ENCODE measurements around the gene DPEP2.
"Not testable (repeated sequence)": the region's sequence is repeated elsewhere in the genome, so short reads cannot be mapped to it uniquely, and the experiment has no call there.

DPEP2 gene

DNA sequence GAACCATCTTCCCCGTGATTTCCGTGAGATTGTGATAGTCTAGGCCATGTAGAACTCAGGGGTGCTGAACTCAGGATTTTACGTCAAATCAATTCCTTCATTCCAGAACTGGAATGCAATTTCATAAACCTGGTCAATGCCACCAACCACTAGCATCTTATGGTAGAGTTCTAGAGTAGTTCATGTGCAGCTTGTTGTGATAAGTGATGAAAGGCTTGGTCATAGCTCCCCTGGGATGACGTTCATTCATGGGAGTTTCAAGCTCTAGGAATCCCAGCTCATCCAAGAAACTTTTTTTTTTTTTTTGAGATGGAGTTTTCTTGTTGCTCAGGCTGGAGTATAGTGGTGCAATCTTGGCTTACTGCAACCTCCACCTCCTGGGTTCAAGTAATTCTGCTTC, 3.7 kb upstream of the DPEP2 start:
- no peak for DNase-seq

DNA sequence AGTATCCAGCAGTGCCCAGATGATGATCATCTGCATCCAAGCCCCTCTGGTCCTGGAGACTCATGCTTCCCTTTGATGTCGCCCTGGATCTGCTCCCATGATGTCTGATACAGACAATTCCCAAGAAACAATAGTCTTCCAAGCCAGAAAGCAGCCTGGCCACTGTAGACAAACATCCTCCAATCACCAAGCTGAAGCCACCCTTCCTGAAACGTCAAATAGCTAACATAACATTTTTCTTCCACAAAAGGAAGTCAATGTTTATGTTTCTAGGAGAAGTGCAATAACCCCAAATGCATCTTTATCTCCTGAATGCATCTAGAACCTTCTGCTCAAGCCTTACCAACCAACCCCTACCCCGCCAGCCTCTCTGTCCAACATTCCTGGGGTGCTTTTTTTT, 1.2 kb upstream of the DPEP2 start:
- DNase-seq = no peak

DNA sequence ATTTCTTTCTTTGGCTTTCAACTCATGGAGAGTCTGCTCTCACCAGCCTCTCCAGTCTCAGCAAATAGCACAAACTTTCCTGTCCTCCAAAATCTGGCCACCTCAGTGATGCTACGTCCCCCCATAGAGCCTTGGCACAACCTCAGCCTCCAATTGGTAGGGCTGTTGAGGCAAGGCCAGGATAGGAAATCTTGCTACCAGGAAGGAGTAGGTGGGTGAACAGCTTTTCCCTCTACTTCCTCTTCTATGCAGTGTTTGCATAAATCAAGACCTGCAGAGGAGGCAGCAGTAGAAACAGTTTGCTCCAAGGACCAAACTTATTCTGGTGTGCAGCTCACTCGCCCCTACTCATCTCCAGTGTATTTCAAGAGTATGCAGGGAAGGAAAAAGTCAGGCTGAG, 701 bp upstream of the DPEP2 start:
- DNase-seq = no peak

DNA sequence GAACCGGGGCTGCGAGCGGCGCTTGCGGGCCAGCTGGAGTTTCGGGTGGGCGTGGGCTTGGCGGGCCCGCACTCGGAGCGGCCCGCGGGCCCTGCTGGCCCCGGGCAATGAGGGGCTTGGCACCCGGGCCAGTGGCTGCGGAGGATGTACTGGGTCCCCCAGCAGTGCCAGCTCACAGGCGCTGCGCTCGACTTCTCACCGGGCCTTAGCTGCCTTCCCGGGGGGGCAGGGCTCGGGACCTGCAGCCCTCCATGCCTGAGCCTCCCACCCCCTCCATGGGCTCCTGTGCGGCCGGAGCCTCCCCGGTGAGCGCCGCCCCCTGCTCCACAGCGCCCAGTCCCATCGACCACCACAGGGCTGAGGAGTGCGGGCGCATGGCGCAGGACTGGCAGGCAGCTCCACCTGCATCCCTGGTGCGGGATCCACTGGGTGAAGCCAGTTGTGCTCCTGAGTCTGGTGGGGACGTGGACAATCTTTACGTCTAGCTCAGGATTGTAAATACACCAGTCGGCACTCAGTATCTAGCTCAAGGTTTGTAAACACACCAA, 979 bp downstream of the DPEP2 start:
- DNase-seq = not testable (repeated sequence)

DNA sequence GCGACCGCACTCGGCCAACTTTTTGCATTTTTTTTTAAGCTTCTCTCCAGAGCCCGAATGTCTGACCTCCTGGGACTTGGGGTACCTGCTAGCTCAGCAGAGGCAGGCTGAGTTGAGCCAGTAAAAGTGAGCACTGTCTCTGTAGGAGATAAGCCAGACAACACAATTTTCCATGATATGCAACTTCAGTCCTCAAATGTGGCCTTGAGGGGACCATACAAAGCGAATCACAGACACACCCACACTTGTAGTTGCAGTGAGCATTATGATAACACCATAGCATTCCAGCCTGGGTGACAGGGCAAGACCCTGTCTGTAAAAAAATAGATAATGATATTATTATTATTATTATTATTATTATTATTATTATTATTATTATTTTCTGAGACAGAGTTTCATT, 2.6 kb downstream of the DPEP2 start:
- no peak for DNase-seq

DNA sequence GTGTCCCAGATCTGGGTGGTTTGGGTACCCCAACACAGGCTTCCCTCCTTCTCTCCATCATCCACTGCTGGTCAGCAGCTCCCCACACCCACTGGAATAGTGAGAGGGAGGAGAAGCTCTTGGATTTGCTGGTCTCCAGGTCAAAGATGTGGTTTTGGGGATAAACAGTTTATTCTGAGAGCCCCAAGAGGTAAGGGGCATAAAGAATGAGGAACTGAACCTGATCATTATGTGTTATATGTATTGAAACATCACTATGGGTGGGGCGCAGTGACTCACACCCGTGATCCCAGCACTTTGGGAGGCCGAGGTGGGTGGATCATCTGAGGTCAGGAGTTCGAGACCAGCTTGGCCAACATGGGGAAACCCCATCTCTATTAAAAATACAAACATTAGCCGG, 3.9 kb downstream of the DPEP2 start:
- no peak for DNase-seq

DNA sequence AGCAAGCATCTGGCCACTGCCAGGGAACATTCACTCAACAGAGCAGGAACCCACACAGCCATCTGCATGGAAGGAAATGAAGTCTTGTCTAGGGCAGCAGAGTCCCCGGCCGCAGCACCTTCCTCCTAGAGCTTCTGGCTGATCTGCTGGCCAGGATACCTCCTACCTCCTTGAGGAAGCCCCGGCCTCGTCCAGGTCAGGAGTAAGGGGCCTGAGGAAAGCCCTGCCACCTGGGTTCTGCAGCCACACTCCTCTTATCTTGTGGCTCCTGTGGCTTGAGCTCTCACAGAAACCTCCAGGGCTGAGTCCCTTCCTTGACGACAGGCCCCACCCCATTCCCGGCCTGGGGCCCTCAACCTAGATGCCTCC, 5.3 kb downstream of the DPEP2 start:
- DNase-seq = not testable (repeated sequence)

DNA sequence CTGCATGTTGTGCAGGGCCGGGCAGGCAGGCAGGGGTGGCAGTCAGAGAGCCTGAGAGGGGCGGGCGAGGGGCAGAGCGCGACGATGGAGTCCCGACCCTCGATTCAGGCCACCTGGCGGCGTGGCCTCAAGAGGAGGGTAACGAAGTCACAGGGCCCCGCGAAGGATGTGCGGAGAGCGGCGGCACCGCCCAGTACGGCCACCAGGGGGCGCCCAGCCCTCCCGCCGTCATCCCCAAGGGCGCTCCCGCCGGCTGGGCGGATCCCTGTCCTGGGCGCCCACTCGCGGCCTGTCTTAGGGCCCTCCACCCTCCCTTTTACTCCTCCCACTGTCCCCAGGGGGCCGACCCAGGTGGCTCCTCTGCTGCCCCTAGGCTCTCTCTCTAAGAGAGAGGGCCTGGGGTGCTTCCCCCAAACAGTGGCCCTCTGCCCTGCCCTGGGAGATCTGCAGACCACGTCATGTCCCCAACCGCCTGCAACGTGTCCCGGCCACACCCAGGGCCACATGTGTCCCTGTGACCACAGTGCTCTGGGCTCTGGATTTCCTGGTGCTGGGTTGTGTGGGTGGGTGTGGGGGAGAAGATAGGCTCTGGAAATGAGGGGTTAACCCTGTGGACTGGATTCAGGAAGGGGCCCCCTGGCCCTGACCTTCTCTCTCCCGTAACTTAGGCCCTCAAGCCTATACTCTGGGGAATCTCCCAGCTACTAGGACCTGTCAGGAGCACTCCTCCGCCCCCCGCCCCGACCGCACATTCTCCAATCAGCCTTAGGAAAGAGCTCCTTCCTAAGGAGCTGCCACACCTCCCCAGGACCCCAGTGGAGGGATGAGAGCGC, 5.9 kb downstream of the DPEP2 start:
- peak; percentile 32 for DNase-seq

DNA sequence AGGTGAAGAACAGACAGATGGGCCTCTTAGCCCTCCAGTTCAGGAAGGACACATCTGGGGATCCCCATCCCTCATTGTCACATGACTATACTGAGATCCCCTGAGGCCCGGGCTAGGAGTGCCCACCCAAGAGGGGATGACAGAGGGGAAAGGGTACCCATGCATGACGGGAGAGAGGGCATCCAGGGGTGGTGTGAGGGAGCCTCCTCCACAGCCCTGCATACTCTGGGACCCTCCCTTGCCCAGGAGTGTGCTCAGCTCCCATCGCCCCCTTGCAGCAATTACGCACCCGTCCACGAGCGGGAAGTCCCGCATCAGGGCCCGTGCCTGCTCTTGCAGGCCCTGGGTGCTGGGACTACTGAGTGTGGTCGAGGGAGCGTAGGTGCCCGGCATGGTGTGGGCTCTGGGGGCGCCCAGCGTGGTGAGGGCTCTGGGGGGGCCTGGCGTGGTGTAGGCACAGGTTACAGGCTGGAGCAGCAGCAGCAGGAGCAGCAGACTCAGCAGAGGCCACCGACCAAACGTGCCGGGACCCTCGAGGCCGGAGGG, 6.5 kb downstream of the DPEP2 start:
- DNase-seq = no peak

DNA sequence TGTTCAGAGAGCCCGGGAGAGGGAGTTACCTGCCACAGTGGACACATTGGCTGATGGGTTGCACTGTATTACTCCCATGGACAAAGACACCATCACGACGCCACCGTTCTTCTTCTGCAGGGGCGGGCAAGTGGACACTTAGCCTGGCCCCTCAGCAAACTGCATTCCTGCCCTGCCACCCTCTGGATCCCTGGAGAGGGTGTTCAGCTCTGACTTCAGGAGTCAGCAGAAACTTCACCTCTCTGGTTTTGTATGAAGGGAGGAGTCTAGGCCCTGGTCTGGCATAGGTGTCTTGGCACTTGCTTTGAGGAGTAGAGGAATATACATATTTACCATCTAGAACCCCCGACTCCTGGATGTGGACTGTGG, 9.3 kb downstream of the DPEP2 start:
- no peak for DNase-seq

DNA sequence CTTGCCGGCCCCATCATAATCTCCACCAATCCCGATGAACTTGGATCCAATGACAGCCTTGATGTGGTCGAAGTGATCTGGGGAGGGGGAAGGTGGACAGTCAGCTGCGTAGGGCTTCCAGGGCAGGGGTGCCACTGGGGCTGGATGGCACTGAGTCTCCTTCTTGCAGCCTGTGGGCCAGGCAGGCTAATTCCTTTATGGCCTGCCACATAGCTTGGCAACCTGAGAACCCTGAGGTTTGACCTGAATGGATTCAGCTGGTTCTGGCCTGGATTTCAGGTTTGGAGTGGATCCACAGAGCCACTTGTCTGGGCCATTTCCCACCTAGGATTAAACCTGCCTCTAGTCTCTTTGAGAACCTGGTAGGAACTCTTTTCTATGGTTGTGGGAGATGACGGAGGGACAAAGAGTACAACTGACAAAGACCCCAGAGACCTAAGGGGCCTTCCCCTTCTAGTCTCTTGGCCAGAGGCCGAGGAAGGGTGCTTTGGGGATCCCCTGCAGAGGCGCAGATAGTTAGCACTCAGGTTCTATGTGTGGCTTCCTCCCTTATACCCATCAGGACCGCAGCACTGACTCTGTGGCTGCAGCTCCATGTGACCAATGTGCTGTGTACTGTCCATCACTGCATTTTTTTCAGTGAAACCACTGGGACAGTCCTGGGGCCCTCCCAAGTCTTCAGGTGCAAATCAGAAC, 9.8 kb downstream of the DPEP2 start:
- no peak for DNase-seq

DNA sequence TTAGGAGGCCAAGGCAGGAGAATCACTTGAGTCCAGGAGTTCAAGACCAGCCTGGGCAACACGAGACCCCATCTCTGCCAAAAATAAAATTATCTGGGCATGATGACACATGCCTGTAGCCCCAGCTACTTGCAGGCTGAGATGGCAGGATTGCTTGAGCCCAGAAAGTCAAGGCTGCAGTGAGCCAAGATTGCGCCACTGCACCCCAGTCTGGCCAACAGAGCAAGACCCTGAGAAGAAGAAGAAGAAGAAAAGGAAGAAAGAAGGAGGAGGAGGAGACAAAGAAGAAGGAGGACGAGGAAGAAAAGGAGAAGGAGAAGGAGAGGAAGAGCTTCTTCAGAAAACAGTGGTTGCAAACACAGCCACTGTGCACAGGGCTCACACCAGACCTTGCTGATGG, 10.6 kb downstream of the DPEP2 start:
- DNase-seq = no peak

DNA sequence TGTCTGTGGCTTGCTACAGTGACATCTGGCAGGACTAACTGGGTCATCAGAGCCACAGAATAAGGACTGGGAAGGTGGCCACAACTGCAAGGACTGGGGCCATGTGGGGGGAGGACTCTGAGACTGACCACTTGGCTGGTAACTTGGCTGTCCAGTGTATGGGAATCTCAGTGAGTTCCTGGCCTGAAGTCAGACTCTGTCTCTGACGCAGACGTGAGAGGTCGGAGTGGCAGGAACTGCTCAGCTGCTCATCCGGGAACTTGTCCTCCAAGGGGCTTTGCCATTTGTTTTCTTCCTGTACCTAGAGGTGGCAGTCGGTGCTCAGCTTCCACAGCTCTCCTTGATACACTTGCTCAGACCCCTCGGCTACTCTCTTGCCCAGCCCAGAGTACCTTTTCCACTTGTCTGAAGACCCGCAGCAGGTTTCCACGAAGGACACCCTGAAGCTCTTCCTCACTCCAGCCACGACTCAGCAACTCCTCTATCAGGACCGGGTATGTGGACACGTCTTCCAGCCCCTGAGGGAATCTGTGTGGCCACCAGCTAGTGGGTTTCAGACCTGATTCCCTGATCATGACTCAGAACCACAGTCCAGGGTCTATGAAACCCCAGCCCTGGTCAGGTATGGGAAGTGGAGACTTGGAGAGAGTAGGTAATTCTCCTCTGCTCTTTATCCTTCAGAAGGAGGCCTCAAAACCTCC, 11.7 kb downstream of the DPEP2 start:
- DNase-seq = no peak

DNA sequence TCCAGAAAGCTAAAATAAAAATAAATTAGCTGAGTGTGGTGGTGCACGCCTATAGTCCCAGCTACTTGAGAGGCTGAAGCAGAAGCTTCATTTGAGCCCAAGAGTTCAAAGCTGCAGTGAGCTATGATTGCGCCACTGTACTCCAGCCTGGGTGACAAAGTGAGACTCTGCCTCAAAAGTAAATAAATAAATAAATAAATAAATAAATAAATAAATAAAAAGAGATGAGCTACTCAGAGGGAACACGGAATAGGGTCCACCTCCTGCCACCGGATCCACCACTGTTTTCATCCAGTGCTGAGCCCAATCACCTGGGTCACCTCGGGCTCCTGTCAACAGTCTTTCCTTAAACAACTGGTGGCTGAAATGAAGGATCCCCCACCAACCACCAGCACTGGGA, 12.3 kb downstream of the DPEP2 start:
- DNase-seq = no peak

DNA sequence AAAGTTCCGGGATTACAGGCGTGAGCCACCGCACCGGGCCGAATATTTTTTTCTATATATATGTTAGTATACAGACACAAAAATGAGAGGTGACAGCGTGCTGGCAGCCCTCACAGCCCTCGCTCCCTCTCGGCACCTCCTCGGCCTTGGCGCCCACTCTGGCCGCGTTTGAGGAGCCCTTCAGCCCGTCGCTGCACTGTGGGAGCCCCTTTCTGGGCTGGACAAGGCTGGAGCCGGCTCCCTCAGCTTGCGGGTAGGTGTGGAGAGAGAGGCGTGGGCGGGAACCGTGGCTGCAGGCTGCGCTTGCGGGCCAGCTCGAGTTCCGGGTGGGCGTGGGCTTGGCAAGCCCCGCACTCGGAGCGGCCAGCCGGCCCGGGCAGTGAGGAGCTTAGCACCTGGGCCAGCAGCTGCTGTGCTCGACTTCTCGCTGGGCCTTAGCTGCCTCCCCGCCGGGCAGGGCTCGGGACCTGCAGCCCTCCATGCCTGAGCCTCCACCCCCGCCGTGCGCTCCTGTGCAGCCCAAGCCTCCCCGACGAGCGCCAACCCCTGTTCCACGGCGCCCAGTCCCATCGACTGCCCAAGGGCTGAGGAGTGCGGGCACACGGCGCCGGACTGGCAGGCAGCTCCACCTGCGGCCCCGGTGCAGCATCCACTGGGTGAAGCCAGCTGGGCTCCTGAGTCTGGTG, 17.1 kb downstream of the DPEP2 start:
- DNase-seq = no peak

DNA sequence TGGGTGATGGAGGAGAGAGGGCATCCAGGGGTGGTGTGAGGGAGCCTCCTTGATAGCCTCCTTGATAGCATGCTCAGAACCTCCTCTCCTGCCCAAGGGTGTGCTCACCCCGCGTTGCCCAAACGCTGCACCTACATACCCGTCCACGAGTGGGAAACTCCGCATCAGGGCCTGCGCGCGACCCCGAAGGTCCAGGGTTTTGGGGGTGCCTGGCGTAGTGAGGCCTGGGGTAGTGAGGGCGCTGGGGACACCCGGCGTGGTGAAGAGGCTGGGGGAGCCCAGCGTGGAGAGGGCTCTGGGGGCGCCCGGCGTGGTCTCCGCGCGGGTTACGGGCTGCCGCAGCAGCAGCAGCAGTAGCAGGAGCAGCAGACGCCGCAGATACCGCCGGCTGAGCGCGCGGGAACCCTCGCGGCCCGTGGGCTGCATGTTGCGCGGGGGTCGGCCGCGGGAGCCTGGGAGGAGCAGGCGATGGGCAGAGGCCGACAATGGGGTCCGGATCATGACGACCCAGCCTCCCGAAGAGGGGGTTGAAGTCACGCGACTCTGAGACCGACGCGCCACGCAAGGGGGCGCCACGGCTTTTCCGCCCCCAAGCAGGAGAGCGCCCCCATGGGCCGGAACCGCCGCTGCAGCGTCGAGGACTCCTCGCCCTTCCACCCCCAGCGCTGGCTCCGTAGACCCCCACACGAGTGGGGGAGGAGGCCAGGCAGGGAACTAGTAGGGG, 19.2 kb downstream of the DPEP2 start, which contains the start of gene DPEP3:
DPEP3 (minus strand) TSS at position 545 of the 724 bp plus-strand sequence; CDS start at position 426, 119 bp downstream.
- no peak for DNase-seq

DNA sequence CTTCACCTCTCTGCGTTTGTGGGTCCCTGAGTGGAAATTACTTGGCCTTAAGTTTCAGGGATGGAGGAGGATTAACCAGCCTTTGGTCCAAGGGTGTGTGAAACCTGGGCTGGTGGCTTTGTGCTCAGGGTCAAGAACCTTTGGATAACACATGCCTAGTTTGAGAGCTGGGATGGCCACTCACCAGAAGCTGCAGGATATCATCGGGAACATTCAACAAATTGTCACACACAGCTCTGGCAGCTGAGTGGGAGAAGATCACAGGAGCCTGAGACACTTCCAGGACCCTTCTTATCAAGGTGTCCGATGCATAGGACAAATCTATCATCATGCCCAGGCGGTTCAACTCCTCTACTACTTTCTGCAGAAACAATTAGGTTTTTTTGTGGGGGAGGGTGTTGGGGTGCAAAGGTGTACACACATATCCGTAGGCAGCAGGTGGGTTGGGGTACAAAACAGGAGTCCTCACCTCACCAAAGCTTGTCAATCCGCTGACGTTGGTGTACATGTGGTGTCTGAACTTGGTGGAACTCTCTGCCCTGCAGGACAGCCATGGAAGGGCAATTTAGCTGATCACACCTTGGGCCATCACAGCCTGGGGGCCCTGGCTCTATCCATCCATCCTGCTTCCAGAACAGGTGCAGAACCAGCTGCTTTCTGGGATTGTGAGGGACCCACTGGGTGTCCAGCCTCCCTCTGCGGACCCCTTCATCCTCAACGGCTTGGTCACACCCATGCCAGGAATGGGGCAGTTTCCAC, 21.6 kb downstream of the DPEP2 start:
- no peak for DNase-seq

DNA sequence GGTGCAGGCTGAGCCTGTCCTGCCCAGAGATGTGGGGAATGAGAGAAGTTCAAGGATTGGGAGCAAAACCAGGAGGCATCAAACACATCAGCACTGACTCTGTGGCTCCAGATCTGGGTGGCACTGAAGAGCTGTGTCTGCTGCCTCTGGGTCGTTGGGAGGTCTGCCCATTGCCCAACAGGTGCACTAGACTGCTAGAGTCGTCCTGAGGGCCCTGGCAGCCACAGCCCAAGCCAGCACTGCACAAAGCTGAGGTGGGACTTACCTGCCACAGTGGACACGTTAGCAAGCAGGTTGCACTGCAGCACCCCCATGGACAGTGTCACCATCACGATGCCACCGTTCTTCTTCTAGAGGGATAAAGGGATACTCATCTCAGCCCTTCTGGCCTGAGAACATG, 22.3 kb downstream of the DPEP2 start:
- no peak for DNase-seq

DNA sequence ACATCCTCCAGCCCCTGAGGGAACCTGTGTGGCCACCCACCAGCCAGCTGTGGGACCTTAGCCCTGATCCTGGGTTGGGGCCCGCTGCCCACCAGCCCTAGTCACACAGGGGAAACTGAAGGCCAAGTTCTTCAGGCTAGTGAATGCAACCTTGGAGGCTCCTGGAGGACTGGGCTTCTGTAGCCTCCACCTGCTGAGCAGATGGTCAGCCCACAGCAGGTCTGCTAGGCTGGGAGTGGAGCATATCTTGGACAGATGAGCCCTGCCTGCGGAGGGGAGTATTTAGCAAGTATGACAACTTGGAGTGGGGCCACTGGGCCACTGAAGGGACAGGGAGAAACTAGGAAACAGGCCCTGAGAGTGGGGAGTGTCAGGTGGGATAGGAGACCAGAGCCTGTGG, 23.1 kb downstream of the DPEP2 start:
- DNase-seq = no peak

DNA sequence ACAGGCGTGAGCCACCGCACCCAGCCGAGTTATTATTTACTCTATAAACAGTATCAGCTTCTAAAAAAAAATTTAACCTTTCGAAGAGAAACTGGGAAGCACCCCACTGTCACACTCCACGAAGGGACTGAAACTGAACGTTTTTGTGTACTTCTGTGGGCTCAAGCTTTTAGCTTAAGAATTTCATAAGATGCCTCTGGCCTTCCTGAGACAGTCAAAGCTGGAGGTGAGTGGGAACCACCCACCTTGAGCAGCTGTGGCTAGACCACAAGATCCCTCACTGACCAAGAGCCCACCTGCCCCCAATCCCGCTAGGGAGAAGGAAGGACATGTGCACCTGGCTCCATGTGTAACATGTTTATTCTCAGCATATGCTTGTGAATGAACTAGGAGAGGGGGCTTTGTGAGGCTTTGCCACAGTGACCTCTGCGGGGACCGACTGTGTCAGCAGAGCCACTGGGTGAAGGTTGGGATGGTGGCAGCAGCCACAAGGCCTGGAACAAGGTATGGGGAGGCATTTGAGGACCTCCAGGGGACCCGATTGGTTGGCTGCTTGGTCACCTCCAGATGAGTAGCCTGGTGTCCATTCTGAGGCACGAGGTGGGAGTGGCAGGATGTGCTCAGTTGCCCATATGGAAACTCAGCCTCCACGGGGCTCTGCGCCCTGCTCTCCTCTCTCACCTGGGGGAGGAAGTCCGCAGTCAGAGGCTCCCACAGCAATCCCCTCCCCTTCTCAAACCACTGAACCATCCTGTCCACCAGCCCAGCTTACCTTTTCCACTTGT, 23.8 kb downstream of the DPEP2 start:
- DNase-seq = no peak

All from NCI-H1092 (cell line).